CD4-positive, alpha-beta T cell treated with Interleukin-21 for 1 hour (primary cell): Measurements from ENCODE around the gene SELENOO.
A peak's percentile ranks its signal among the peaks of the same experiment; 100 is the strongest.

Experiments used
- DNase-seq: peaks from one replicate; pipeline ENCODE4 v3.0.0-alpha.2; 2020

Gene SELENOO

DNA sequence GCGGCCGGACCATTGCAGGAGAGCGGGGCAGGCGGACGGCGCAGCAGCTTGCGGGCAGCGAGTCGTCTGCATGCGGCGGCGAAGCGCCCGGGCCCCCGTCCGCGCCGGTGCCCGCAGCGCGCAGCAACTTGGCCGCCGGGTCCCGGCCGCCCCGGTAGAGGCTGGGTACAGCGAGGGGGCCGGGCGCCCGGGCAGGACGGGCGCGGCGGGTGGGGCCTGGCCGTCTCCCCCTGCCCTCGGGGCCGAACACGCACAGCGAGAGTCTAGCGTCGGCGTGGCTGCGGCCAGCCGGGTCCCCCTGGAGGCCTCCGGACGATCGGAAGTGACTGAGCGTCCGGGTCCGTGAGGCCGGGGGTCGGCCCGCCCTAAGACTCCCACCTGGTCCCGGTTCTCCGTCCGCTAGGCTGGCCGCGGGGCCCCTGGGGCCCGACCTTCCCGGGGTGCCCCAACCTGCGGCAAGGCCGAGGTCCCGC lies 15.9 kb upstream of the SELENOO start:
- DNase-seq, result no peak

DNA sequence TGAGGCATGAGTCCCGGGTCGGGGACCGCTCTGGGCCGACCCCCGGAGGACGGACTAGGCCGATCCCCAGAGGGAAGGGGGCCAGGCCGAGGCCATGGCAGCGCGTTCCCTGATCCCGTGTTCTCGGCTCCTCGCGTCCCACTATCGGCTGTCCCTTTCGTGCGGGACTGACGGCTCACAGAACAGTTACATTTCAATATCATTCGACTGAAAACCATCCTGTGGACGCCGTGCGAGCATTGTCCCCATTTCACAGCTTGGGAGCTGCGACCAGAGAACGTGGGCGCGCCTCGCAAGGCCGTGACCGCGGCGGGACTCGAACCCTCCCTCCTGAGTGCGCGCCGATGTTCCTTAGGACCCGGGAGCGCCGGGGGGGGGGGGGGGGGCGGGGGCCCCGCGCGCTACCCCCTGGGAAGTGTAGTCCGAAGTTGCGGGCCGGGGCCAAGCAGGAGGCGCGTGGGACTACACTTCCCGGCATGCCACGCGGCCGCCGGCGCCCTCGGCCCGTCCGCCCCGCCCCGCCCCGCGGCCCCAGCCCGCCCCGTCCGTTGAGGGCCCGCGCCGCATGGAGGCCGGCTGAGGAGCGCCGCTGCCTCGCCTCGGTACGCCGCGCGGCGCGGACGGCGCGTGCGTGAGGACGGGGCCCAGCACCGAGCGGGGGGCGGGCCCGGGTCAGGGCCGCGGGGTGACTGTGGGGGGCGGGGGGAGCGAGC lies 15.3 kb upstream of the SELENOO start, which contains the start of gene TRABD:
Gene TRABD (plus strand): TSS at position 539 of the 713 bp plus-strand sequence. CDS start 7,148 bp downstream, outside the sequence.
- DNase-seq, result peak; percentile 91

DNA sequence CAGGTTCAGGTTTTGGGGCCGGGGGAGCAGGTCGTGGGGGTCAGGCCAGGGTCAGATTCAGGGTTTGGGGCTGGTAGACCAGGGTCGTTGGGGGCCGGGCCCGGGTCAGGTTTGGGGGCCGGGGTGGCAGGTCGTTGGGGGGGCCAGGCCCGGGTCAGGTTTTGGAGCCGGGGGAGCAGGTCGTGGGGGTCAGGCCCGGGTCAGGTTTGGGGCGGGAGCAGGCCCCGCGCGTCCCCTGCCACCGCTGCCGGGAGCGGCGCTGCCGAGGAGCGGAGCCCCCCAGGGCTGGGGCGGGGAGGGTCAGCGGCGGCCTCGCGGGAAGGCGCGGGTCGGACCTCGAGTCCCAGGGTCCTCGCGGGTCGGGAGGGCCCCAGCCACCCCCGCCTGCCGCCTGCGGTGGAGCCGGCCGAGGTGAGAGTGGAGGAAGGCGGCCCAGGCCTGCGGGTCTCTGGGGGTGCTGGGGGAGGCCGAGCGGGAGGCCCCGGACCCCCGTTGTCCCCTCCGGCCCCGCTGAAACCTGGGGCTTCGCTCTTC lies 14.6 kb upstream of the SELENOO start:
- DNase-seq, result no peak

DNA sequence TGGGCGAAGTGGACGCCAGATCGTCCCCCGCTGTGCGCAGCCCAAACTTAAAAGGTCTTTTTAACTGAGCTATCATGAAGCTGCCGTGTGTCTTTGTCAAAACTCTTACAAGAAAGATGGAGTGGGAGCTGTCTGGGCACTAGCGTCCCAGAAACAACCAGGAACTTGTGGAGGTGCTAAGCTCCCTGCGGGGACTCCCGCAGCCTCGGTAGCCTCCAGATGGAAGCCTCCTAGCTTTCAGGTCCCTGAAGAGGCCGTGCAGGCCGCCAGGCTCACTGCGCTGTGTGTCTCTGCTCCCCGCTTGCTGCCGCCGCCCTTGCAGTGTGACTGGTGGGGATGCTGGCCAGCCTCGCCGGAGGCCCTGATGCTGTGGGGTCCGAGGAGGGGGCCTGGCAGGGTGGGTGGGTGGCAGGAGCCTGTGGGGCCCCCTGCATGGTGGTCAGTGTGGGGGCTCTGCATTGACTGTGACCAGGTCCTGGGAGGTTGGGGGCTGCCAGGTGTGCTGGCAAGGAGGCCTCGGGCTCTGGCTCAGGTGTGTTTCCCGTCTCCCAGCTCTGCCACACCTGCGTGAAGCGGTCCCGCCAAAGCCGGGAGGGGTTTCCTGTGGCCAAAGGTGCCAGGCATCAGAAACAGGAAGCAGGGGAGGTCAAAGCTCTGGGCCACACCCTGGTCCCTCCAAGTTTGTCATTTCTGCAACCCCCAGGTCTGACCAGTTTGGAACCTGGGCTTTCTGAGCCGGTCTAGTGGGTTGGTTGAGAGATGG lies 13.9 kb upstream of the SELENOO start:
- peak; percentile 39 for DNase-seq

DNA sequence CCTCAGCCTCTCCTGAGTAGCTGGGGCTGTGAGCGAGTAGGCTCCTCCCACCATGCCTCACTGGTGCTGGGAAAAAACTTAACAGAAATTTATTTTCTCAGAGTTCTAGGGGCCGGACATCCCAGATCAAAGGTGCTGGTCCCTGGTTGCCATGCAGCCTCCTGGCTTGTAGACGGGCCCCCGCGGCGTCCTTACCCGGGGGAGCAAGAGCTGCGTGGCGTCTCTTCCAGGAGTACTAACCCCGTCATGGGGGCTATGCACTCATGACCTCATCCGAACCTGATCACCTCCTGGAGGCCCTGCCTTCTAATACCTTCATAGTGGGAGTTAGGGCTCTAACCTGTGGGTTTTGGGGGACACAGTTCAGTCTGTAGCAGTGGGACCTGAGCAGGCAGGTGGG lies 12.5 kb upstream of the SELENOO start:
- no peak for DNase-seq

DNA sequence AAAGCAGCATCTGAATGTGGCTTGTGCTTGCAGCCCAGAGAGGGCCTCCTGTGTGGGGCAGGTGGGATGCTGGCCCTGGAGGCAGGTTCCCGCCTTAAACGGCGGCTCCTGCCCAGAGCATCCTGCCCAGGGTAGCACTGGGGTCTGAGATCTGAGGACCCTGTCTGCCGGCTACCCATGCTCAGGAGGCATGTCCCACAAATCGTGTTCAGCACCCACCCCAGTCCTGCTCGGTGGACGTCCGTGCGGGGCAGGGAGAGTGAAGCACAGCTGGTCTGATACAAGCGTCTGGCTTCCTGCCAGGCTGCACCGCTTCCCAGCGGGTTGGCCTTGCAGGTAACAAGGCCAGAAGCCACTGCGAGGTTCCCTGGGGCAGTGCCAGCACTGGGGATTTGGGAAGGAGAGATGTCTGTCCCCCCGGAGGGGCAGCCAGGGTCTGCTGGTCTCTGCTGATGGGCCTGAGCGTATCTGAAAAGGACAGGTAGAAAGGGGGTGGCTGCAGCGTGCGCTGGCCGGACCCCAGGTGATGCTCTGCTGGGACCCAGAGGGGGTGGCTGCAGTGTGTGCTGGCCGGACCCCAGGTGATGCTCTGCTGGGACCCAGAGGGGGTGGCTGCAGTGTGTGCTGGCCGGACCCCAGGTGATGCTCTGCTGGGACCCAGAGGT lies 11.5 kb upstream of the SELENOO start:
- DNase-seq, result no peak

DNA sequence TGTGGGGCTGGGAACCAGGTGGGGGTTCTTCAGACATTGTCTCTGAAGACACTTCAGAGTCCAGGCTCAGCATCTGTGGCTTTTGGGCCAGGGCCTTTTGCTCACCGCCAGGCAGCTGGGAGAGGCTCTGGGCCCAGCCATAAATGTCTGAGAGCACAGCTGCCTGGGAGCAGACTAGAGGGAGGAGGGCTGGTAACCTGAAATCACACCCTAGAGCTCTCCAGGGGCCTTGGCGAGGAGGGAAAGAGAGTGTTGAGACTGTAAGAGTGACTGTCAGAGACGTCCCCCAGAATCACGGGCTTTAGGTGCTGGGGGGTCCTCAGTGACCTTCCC lies 11.0 kb upstream of the SELENOO start:
- DNase-seq, result no peak

DNA sequence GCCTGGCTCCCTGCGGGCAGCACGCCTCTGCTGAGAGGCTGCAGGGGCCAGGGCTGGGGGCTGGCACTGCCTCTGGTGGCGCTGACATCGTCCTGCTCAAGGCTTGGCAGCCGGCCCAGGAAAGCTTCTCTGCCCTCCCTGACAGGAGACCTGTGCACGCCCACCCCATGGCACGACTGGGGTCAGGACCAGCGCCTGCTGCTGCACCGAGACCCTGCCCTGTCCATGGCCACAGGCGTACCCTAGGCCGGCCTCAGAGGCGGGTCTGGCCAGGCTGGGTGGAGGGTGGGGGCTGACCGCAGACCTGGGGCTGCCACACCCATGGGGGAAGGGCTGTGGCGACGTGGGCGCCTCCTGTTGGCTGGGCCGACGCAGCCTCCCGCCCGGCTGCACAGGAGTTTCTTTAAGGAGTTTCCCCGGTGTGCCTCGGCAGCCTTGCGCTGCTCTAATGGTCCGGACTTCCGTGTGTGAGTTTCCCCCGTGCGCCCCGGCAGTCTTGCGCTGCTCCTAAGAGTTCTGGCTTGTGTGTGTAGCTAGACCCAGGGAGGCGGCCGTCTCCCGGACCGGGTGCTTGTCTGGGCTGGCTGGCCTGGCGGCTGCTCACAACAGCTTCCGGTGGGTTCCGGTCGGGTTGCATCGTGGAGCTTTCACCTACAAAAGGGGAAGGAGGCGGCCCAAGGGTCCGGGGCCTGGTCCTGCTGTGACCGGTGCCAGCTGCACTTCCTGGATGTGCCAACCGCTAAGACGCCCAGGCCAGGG lies 10.4 kb upstream of the SELENOO start:
- DNase-seq, result peak; percentile 88

DNA sequence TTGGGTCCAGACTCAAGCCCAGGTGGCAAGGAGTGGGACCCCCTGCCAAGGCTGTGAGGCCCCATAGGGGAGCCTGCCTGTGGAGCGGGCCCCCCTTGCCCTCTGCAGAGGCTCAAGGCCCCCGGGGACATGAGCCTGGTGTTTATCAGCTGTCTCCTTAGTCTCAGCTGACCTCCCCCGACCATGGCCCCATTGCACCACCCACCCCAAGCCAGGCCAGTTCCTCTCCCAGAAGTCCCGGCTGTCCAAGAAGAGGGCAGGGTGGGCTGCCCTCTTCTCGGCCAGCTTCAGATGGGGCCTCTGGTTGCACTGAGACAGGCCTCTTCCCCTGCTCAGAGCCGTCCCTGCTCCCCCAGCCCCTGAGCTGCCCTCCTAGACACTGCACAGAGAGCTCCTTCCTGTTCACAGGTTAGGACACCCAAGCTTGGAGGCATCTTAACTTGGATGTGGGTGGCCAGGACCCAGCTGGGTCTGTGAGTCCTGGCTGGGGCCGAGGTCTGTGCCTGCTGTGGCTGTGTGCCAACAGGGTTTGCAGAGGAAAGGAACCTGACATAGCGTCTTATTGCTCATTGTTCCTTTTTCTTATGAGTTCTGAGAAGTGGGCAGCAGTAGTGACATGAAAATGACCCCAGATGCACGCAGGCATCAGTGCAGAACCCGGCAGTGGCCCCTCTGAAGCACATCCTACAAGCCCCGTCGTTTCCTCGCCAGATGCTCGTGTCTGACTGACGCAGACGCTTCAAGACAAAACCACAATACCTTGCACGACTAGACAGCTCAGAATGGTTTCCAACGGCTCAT lies 9.7 kb upstream of the SELENOO start:
- peak; percentile 82 for DNase-seq

DNA sequence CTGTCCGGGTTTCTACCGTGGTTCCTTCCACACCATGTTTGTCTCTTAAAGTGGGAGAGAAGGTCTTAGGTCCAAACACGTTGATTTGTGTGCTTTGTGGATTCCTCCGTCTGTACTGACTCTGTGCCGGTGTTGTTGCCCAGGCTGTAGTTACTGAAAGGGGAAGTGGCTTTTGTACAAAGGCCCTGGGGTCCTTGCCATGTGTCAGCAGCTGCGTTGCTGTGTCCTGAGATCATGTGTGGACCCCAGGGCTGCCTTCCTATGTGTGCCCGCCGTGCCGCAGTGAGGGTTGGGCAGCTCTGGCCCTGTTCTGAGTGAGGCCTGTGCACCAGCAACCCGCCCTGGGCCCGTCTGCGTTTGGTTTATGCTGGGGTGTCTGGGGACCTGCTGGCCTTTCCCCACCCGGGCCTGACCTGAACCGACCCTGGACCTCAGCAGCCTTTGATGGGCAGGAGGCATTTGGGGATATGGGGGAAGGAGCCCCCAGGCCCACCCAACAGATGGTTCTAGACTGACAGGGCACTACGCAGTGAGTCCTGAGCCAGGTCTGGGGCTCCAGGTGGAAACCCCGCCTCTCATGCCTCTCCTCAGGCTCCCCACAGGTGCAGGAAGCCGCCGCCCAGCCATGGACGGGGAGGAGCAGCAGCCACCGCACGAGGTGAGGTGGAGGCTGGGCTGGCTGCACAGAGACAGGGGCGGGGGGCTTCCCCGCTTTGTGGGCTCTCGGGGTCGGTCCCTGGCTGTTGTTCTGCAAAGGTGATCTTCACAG lies 8.2 kb upstream of the SELENOO start:
- DNase-seq, result peak; percentile 63

DNA sequence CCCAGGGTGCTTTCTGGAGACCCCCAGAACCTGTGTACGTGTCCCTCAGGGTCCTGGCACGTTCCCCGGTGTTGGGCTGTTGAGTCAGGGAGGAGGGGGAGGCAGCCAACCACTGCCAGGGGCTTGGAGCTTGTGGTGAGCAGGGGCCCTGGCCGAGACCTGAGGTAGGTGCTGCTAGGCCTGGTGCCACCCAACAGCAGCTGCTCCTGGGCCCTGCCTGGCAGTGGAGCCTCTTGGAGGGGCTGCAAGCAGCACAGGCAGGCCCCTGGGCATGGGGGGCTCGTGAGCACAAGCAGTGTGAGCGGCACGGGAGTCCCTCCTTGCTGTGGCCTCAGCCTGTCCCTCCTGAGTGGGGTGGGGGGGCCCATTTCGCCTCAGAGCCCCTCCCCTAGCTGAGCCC lies 7.2 kb upstream of the SELENOO start:
- no peak for DNase-seq

DNA sequence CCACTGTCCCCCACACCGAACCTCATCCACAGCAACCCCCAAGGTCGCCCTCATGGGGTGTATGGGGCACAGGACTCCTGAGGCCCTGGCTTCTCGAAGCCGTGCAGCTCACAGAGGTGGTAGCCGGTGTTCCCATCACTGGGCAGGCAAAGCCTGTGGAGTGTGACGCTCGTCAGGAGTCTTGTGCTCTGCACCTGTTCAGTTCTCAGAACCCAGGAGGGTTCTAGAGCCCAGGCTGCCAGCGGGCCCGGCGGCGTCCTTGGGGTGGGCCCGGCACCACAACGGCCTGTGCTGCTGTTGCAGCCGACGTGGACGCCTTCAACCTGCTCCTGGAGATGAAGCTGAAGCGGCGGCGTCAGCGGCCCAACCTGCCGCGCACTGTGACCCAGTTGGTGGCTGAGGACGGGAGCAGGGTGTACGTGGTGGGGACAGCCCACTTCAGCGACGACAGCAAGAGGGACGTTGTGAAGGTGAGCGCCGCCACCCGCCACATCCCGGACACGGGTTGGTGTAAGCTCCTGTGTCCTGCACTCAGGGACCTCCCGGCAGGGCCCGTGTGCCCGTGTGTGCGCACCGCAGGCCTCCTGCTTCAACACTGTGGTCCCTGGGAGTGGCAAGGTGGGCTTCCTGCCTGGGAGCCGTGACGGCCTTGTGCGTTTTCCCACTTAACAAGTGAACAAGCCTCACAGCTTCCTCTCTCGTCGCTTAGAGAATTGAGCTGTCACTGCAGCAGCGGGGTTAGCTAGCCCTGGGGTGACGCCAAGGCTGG lies 6.6 kb upstream of the SELENOO start:
- no peak for DNase-seq

DNA sequence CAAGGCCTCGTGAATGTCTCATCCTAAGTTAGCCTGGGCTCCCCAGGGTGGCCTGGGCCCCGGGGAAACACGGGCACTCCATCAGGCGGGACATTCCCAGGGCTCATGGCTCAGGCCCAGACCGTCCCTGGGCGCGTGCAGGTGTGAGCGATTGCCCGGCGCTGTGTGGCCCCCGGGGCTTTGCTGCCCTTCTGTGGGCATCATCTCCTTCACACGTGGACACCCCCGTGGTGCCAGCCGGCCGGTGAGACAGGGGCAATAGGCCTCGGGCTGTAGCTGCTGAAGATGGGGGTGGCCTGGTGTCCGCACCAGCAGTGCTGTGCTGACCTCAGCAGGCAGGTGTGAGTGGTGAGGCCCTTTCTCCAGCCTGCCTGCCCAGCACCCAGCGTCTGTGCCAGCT lies 4.6 kb upstream of the SELENOO start:
- no peak for DNase-seq

DNA sequence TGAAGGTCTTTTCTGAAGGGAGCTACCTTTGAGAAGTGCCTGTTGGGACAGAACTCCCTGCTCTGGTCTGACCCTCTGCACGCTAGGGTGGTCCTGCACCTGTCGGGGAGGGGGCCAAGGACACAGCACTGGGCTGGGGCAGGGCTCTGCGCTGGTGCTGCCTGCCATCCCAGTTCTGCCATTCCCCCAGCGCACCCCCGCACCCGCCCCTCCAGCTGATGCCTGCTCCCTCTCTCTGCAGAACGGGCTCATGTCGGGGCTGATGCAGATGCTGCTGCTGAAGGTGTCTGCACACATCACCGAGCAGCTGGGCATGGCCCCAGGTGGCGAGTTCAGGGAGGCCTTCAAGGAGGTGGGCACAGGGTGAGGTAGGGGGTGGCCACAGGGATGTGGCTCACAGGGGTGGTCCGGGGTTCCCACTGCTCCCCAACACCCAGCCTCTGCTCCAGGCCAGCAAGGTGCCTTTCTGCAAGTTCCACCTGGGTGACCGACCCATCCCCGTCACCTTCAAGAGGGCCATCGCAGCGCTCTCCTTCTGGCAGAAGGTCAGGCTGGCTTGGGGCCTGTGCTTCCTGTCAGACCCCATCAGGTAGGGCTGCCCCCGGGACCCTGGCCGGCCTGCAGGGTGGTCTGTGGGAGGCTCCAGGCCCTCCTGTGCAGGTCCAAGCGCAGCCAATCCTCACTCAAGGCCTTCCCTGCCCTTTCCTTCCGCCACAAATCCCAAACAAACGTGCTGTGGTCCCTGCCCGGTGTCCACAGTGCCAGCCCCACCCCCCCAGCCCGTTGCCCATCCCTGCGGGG lies 3.6 kb upstream of the SELENOO start:
- DNase-seq, result no peak

DNA sequence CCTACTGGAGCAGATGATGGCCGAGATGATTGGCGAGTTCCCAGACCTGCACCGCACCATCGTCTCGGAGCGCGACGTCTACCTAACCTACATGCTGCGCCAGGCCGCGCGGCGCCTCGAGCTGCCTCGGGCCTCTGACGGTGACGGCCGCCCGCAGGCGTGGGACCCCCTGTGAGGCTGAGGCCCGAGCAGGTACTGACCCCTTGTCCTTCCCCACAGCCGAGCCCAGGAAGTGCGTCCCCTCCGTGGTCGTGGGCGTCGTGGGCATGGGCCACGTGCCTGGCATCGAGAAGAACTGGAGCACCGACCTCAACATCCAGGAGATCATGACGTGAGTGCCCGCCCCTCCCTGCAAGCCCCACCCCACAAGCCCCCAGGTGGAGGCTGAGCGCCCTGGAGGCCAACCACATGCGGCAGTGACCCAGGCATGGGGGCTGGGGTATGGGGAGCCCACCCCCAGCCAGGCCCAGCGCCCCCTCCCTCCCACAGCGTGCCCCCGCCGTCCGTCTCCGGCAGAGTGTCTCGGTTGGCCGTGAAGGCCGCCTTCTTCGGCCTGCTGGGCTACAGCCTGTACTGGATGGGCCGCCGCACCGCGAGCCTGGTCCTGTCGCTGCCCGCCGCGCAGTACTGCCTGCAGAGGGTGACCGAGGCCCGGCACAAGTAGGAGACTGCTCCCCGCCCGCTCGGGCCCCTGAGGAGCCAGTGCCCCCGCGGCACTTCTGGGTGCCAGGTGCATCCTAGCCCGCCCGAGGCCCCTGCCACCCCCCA lies 2.8 kb upstream of the SELENOO start:
- DNase-seq, result no peak

DNA sequence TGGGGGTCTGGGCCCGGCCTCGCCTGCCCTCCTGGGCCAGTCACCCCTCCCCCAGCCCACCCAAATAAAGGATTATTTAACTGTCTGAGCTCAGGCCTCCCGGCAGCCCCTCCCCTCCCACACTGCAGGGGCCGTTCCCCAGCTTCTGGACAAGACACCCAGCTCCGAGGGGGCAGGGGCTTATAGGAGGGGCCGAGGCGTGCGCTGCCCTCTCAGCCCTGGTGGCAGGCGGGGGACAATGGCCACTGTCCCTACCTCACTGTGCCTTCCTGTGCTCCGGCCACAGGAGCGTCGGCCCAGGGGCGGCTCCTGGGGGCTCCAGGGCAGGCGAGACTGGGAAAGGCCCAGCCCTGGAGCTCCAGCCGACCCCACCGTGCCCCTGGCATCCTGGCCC lies 2.2 kb upstream of the SELENOO start:
- DNase-seq, result no peak

DNA sequence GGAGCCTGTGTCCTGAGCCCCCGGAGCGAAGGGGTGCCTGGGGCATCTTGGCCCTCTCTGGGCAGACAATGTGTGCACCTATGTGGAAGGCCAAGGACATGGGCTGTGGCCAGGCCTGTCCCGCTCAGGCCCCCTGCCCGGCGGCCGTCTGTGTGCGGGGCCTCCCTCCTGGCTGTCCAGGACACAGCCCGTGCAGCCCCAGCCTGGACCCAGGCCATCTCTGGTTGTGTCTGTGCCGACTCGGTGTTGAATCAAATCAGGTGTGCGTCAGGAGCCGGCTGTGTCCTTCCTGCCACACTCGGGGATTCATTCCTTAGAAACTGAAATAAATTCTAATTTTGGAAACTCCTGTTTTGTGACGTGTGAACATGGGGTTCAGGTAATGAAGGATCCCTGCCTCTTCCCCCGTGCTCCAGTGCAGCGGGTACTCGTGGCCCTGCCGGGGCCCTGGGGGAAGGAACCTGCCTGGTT lies 1.5 kb upstream of the SELENOO start:
- DNase-seq, result no peak

DNA sequence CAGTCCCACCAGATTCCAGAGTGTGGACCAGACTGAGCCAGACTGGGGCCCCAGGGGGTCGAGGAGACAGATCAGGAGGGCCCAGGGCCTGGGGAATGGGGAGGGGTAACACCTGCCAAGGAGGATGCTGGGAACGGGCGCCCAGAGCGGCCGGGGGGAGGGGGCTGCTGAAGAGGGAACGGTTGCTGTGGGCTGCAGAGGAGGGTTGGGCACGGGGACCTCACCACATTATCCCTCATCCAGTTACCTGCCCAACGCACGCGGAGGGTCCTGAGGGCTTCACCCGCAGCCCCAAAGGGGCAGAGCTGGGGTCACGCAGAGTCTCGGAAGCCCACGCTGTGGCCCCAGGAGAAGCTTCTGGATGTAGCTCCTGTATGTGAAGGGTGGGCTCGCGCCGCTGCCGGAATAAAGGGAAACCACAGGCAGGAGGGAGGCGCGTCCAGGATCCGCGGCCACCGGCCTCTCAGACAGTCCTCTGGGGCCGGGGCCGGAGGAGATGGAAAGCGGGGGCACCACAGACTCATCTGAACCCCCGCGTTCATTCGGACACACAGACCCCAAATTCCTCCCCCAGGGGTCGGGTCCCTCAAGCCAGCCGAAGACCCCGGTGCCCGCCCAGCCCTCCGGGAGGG lies 866 bp upstream of the SELENOO start:
- peak; percentile 22 for DNase-seq
